K562 (cell line): ENCODE results near the gene RPLP2. TPM values are rescaled to one million over a fixed set of nuclear protein-coding genes. Genes with fewer than 3 reads are reported as not detected.

Experiments used
- CC2D1A ChIP-seq: fragments of 450-650 bp; IDR thresholded peaks from 2 replicates; pipeline ENCODE4 v1.6.1; 2017; ENCODE audit warnings: mild to moderate bottlenecking
- CUX1 ChIP-seq: fragments of 200-800 bp; sonication (Bioruptor generic); IDR thresholded peaks from 2 replicates; pipeline ENCODE4 v1.6.1; 2016; ENCODE audit warnings: missing genetic modification characterization, missing compliant biosample characterization
- FOXA1 ChIP-seq: fragments of 450-650 bp; IDR thresholded peaks from 2 replicates; pipeline ENCODE4 v1.6.1; 2016; ENCODE audit warnings: mild to moderate bottlenecking, borderline replicate concordance
- ILK ChIP-seq: fragments of 450-650 bp; IDR thresholded peaks from 2 replicates; pipeline ENCODE4 v1.6.1; 2016; ENCODE audit warnings: missing genetic modification characterization, low read depth, mild to moderate bottlenecking, missing compliant biosample characterization, moderate library complexity, borderline replicate concordance
- MAZ ChIP-seq, 2 experiments: fragments of 450-650 bp in 1 of 2; sonication (generic) in 1 of 2; formaldehyde crosslinking; IDR thresholded peaks in 1 of 2; conservative IDR thresholded peaks in 1 of 2; 2 replicates each; pipeline versions ENCODE4 v1.4.0 to v1.5.0; 2020; ENCODE audit warnings: mild to moderate bottlenecking in 1 of 2, missing genetic modification reagents in 1 of 2
- MECOM ChIP-seq: fragments of 250-450 bp; sonication (Bioruptor Pico); IDR thresholded peaks from 2 replicates; pipeline ENCODE4 v1.8.0; 2022; ENCODE audit warnings: inconsistent platforms
- NBN ChIP-seq: fragments of 450-650 bp; IDR thresholded peaks from 2 replicates; pipeline ENCODE4 v1.6.1; 2016; ENCODE audit warnings: low read depth, mild to moderate bottlenecking
- POLR2B ChIP-seq: fragments of 450-650 bp; IDR thresholded peaks from 2 replicates; pipeline ENCODE4 v1.6.1; 2018; ENCODE audit warnings: low read depth; ENCODE audit not compliant: partially characterized antibody
- PRPF4 ChIP-seq: fragments of 200-400 bp; formaldehyde crosslinking; IDR thresholded peaks from one replicate; pipeline ENCODE4 v1.6.1; 2017; ENCODE audit warnings: low read length, low read depth, mild to moderate bottlenecking; ENCODE audit not compliant: insufficient read depth, poor library complexity, severe bottlenecking
- RBM14 ChIP-seq: fragments of 200-400 bp; formaldehyde crosslinking; IDR thresholded peaks from 2 replicates; pipeline ENCODE4 v1.6.1; 2018; ENCODE audit warnings: low read depth, mild to moderate bottlenecking, low read length, moderate library complexity, borderline replicate concordance; ENCODE audit not compliant: insufficient read depth
- RBM25 ChIP-seq: fragments of 200-400 bp; formaldehyde crosslinking; IDR thresholded peaks from 2 replicates; pipeline ENCODE4 v1.6.1; 2018; ENCODE audit warnings: low read length, low read depth, moderate library complexity; ENCODE audit not compliant: severe bottlenecking
- SP2 ChIP-seq: IDR thresholded peaks from 2 replicates; pipeline ENCODE4 v1.6.1; 2011; ENCODE audit warnings: mild to moderate bottlenecking, low read depth, low read length, moderate library complexity; ENCODE audit not compliant: poor library complexity, severe bottlenecking; ENCODE audit errors: extremely low read depth
- SREBF1 ChIP-seq: fragments of 150-350 bp; IDR thresholded peaks from 2 replicates; pipeline ENCODE4 v1.6.1; 2014; ENCODE audit warnings: antibody characterized with exemption, low read depth, low read length, borderline replicate concordance
- ZNF277 ChIP-seq: fragments of 250-450 bp; sonication (Bioruptor Pico); IDR thresholded peaks from 2 replicates; pipeline ENCODE4 v1.8.0; 2022; ENCODE audit warnings: inconsistent platforms, mild to moderate bottlenecking, moderate library complexity, borderline replicate concordance
- ZNF41 ChIP-seq: fragments of 250-450 bp; sonication (Bioruptor Pico); conservative IDR thresholded peaks from 2 replicates; pipeline ENCODE4 v1.4.0; 2020; ENCODE audit warnings: mild to moderate bottlenecking
- ZNF592 ChIP-seq: fragments of 450-650 bp; IDR thresholded peaks from 2 replicates; pipeline ENCODE4 v1.6.1; 2017; ENCODE audit warnings: antibody characterized with exemption, mild to moderate bottlenecking
- polyA plus RNA-seq, 8 experiments: library from polyadenylated mRNA; depleted of rRNA in 4 of 8; stranded (reverse) in 5 of 8; unstranded in 3 of 8; fragments of >200 nt; fragmentation: Nextera tagmentation in 2 of 8; fragmentation: Illumina TruSeq in 1 of 8; extraction: Ambion mirVana in 2 of 8; extraction: Trizol in 1 of 8; gene quantifications; 2 replicates each; pipeline versions ENCODE4 v1.2.1 to v1.2.3, GENCODE V29; 2011 to 2014; ENCODE audit warnings: inconsistent platforms in 1 of 8, missing spikeins in 1 of 8
- total RNA-seq, 7 experiments: library from RNA; depleted of rRNA in 6 of 7; stranded (reverse); fragments of >200 nt in 6 of 7; fragmentation: Illumina TruSeq in 2 of 7; extraction: Trizol in 2 of 7; gene quantifications; 2 replicates each; pipeline versions ENCODE4 v1.2.1 to v1.2.3, GENCODE V29; 2011 to 2021; ENCODE audit warnings: low replicate concordance in 1 of 7

The RPLP2 gene
- total and polyA plus RNA-seq, 9 of the 15 experiments (the other 6 are each of a cell fraction or from before 2014, with no cell fraction given) = 528 to 3,807 (median 1,633) TPM

- TF ChIP-seq FOXA1 = no peak
- TF ChIP-seq SREBF1 = no peak
- no peak for TF ChIP-seq ZNF41
- TF ChIP-seq CUX1 (CRISPR knock-in tag) = no peak
- TF ChIP-seq SP2 = no peak
- TF ChIP-seq PRPF4 = no peak
- TF ChIP-seq CC2D1A = no peak
- TF ChIP-seq RBM14 = no peak
- no peak for TF ChIP-seq NBN
- TF ChIP-seq POLR2B = no peak
- TF ChIP-seq MECOM (CRISPR knock-in tag) = no peak
- no peak for TF ChIP-seq ZNF592
- no peak for TF ChIP-seq ZNF277 (CRISPR knock-in tag)
- no peak for TF ChIP-seq RBM25
- TF ChIP-seq MAZ (CRISPR knock-in tag; conservative IDR thresholded peaks at IDR 0.05 in 1 of 2, IDR thresholded peaks at IDR 0.05 in 1 of 2) = peak; percentile 8 to 32; a peak in 1 of 4 replicates
- TF ChIP-seq ILK = no peak
Observed at GRCh38 chr11:797296-798092, 12.3 kb upstream of the RPLP2 start (continued).
